ENCODE results near the gene DAPK1. TPM values are rescaled to one million over a fixed set of nuclear protein-coding genes. Genes with fewer than 3 reads are reported as not detected.

The DAPK1 gene
- total and polyA plus RNA-seq, 2 donors (not counting 3 experiments of a cell fraction or from before 2014, with no cell fraction given), result 58.9 to 119 TPM

DNA sequence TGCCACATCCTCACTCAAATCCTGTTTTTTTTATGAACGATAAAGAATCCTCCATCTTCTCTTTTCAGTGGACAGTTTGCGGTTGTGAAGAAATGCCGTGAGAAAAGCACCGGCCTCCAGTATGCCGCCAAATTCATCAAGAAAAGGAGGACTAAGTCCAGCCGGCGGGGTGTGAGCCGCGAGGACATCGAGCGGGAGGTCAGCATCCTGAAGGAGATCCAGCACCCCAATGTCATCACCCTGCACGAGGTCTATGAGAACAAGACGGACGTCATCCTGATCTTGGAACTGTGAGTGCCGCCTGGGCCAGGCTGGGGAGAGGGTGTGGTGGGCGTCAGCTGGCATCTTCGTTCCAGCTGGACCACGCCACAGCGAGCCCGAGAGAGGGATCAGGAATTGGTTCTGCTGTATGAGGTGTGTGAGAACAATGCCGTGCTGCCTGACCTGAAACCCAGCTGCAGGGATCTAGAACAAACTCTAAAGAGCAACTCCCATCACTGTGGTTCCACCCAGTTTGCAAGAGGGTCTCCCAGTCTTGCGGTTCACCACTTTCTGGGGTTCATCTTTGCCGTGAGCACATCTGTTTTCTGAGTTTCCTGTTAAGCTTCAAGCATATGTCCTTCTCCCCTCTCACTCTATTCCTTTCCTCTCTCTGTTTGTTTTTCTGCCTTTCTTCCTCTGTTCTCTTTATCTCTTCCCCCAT is 107.4 kb downstream of the DAPK1 start:
- no peak for DNase-seq (ENCODE audit: low read depth, low spot score)
- Histone ChIP-seq H3K4me3 (replicated peaks in 1 of 3; ENCODE audit: insufficient read depth in 1 of 3, low read depth in 1 of 3, low read length in 3 of 3) (no peak overlapping the region), H3K4me2 (ENCODE audit: insufficient read depth, low read length) (no peak overlapping the region), H2AFZ (ENCODE audit: low read depth, low read length) (no peak overlapping the region), H3K9me1 (replicated peaks; ENCODE audit: control insufficient read depth, extremely low read depth, insufficient read depth, low read length) (no peaks in the 10 kb centered on the region), H3K79me2 (ENCODE audit: control insufficient read depth, insufficient read depth, low read length) (no peaks in the 10 kb centered on the region), H4K20me1 (replicated peaks; ENCODE audit: control insufficient read depth, extremely low read depth, insufficient read depth, low read length) (no peaks in the 10 kb centered on the region), H3K36me3 (ENCODE audit: control insufficient read depth in 2 of 2, extremely low read depth in 1 of 2, insufficient read depth in 2 of 2, low read length in 2 of 2) (peaks cover 0 to 10% of the 10 kb centered on the region in 2 experiments), H3K27ac (ENCODE audit: insufficient read depth, low read depth, low read length) (no peak overlapping the region), H3K9me3 (replicated peaks; ENCODE audit: control insufficient read depth, insufficient read depth, low read length) (no peaks in the 10 kb centered on the region), H3K9ac (replicated peaks; ENCODE audit: extremely low read depth, insufficient read depth, low read length) (no peak overlapping the region), H3K4me1 (ENCODE audit: control insufficient read depth, extremely low read depth, insufficient read depth, low read length) (peaks cover 26% of the 10 kb centered on the region), H3K27me3 (ENCODE audit: control insufficient read depth in 2 of 2, insufficient read depth in 2 of 2, low read length in 2 of 2) (no peaks in the 10 kb centered on the region)
- intact Hi-C loops (cut with micrococcal nuclease) (no loop called here), dilution Hi-C loops (cut with MboI; ENCODE audit: extremely low pct_ligation_motif_present, low sequenced_read_pairs) (no loop called here)
- POLR2A ChIA-PET, result no interaction called here
- no peak for FAIRE-seq
- TF ChIP-seq, protein P1, sequence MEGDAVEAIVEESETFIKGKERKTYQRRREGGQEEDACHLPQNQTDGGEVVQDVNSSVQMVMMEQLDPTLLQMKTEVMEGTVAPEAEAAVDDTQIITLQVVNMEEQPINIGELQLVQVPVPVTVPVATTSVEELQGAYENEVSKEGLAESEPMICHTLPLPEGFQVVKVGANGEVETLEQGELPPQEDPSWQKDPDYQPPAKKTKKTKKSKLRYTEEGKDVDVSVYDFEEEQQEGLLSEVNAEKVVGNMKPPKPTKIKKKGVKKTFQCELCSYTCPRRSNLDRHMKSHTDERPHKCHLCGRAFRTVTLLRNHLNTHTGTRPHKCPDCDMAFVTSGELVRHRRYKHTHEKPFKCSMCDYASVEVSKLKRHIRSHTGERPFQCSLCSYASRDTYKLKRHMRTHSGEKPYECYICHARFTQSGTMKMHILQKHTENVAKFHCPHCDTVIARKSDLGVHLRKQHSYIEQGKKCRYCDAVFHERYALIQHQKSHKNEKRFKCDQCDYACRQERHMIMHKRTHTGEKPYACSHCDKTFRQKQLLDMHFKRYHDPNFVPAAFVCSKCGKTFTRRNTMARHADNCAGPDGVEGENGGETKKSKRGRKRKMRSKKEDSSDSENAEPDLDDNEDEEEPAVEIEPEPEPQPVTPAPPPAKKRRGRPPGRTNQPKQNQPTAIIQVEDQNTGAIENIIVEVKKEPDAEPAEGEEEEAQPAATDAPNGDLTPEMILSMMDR (IDR thresholded peaks at IDR 0.05; ENCODE audit: extremely low read depth in 1 of 2, insufficient read depth in 1 of 2, low read depth in 1 of 2, low read length in 2 of 2), result no peak
- TF ChIP-seq POLR2A (IDR thresholded peaks at IDR 0.05; ENCODE audit: low read depth, low read length) (no peak), GATA2 (IDR thresholded peaks at IDR 0.05; ENCODE audit: insufficient read depth, insufficient read length, low read depth, low read length) (no peak), JUN (IDR thresholded peaks at IDR 0.05; ENCODE audit: borderline replicate concordance, insufficient read depth, insufficient read length, low read depth) (no peak), POLR2AphosphoS5 (IDR thresholded peaks at IDR 0.05; ENCODE audit: insufficient read depth, low read depth, low read length) (no peak), EZH2 (IDR thresholded peaks at IDR 0.05; ENCODE audit: borderline replicate concordance, low read depth, low read length, severe bottlenecking) (no peak), FOS (IDR thresholded peaks at IDR 0.05; ENCODE audit: borderline replicate concordance, insufficient read depth, low read length) (no peak), MYC (IDR thresholded peaks at IDR 0.05; ENCODE audit: low read depth, low read length) (no peak)
- TF ChIP-seq, protein P2, sequence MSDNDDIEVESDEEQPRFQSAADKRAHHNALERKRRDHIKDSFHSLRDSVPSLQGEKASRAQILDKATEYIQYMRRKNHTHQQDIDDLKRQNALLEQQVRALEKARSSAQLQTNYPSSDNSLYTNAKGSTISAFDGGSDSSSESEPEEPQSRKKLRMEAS (IDR thresholded peaks at IDR 0.05; ENCODE audit: insufficient read depth, insufficient read length), result no peak
- CTCF ChIA-PET, result no interaction called here
- BruUV-seq (replicated peaks), result no TSS peak
